HUES48 (cell line): Measurements from ENCODE around the gene ZNF512.

Experiments used
- H3K27ac ChIP-seq: one replicate; pipeline ENCODE4 v1.7.0; 2013; ENCODE audit warnings: low read depth, low read length, inconsistent platforms
- H3K27me3 ChIP-seq: 2 replicates; pipeline ENCODE4 v1.6.1; 2013; ENCODE audit warnings: mild to moderate bottlenecking, low read length; ENCODE audit not compliant: control insufficient read depth, insufficient read depth
- H3K36me3 ChIP-seq: 2 replicates; pipeline ENCODE4 v1.6.1; 2013; ENCODE audit warnings: low read length; ENCODE audit not compliant: control insufficient read depth, insufficient read depth
- H3K4me1 ChIP-seq: 2 replicates; pipeline ENCODE4 v1.6.1; 2013; ENCODE audit warnings: mild to moderate bottlenecking, low read length; ENCODE audit not compliant: control insufficient read depth, insufficient read depth
- H3K4me3 ChIP-seq: 2 replicates; pipeline ENCODE4 v1.5.1; 2013; ENCODE audit warnings: mild to moderate bottlenecking, low read depth, low read length
- H3K9ac ChIP-seq: 2 replicates; pipeline ENCODE4 v1.6.1; 2013; ENCODE audit warnings: mild to moderate bottlenecking, low read depth, low read length, moderate library complexity
- H3K9me3 ChIP-seq: 2 replicates; pipeline ENCODE4 v1.6.1; 2013; ENCODE audit warnings: low read length; ENCODE audit not compliant: control insufficient read depth, insufficient read depth

ZNF512 gene

GRCh38 chr2:27636766-27637165 is 53.9 kb downstream of the ZNF512 start:
- Histone ChIP-seq H3K27ac (no peak overlapping the region), H3K9me3 (no peaks in the 10 kb centered on the region), H3K4me3 (no peak overlapping the region), H3K9ac (no peak overlapping the region), H3K27me3 (no peaks in the 10 kb centered on the region), H3K36me3 (peaks cover 98% of the 10 kb centered on the region), H3K4me1 (no peaks in the 10 kb centered on the region)

- H3K4me3 ChIP-seq, result no peak overlapping the region
- H3K27me3 ChIP-seq, result no peaks in the 10 kb centered on the region
- H3K9ac ChIP-seq, result no peak overlapping the region
- no peak overlapping the region for H3K27ac ChIP-seq
- no peaks in the 10 kb centered on the region for H3K9me3 ChIP-seq
- no peaks in the 10 kb centered on the region for H3K4me1 ChIP-seq
- peaks cover 95% of the 10 kb centered on the region for H3K36me3 ChIP-seq
Observed at GRCh38 chr2:27638037-27638637, 55.3 kb downstream of the ZNF512 start.

GRCh38 chr2:27638709-27639108 is 55.9 kb downstream of the ZNF512 start:
- no peaks in the 10 kb centered on the region for H3K4me1 ChIP-seq
- no peak overlapping the region for H3K4me3 ChIP-seq
- H3K27me3 ChIP-seq, result no peaks in the 10 kb centered on the region
- no peak overlapping the region for H3K9ac ChIP-seq
- H3K36me3 ChIP-seq, result peaks cover 97% of the 10 kb centered on the region
- H3K27ac ChIP-seq, result no peak overlapping the region
- H3K9me3 ChIP-seq, result no peaks in the 10 kb centered on the region

GRCh38 chr2:27640722-27641245 is 57.9 kb downstream of the ZNF512 start:
- Histone ChIP-seq H3K9ac (no peak overlapping the region), H3K27ac (no peak overlapping the region)

GRCh38 chr2:27645197-27645596 is 62.4 kb downstream of the ZNF512 start:
- no peak overlapping the region for H3K4me3 ChIP-seq
- no peak overlapping the region for H3K27ac ChIP-seq
- peaks cover 85% of the 10 kb centered on the region for H3K36me3 ChIP-seq
- H3K9me3 ChIP-seq, result no peaks in the 10 kb centered on the region
- H3K4me1 ChIP-seq, result no peaks in the 10 kb centered on the region
- no peak overlapping the region for H3K9ac ChIP-seq
- no peaks in the 10 kb centered on the region for H3K27me3 ChIP-seq

More at GRCh38 chr2:27640722-27641245, 57.9 kb downstream of the ZNF512 start:
- H3K36me3 ChIP-seq, result peaks cover 92% of the 10 kb centered on the region
- H3K4me3 ChIP-seq, result no peak overlapping the region
- no peaks in the 10 kb centered on the region for H3K9me3 ChIP-seq
- H3K27me3 ChIP-seq, result no peaks in the 10 kb centered on the region
- no peaks in the 10 kb centered on the region for H3K4me1 ChIP-seq

- Histone ChIP-seq H3K9ac (no peak overlapping the region), H3K27me3 (no peaks in the 10 kb centered on the region), H3K9me3 (no peaks in the 10 kb centered on the region), H3K4me1 (no peaks in the 10 kb centered on the region), H3K27ac (no peak overlapping the region), H3K36me3 (peaks cover 83% of the 10 kb centered on the region), H3K4me3 (no peak overlapping the region)
Observed at GRCh38 chr2:27647289-27647688, 64.4 kb downstream of the ZNF512 start.

- Histone ChIP-seq H3K4me3 (no peak overlapping the region), H3K36me3 (peaks cover 85% of the 10 kb centered on the region), H3K27me3 (no peaks in the 10 kb centered on the region), H3K4me1 (no peaks in the 10 kb centered on the region), H3K9me3 (no peaks in the 10 kb centered on the region), H3K9ac (no peak overlapping the region), H3K27ac (no peak overlapping the region)
Observed at GRCh38 chr2:27647737-27648136, 64.9 kb downstream of the ZNF512 start.

GRCh38 chr2:27651056-27651455 is 68.2 kb downstream of the ZNF512 start:
- Histone ChIP-seq H3K36me3 (peaks cover 89% of the 10 kb centered on the region), H3K4me1 (peaks cover 9% of the 10 kb centered on the region), H3K9ac (no peak overlapping the region), H3K27ac (no peak overlapping the region), H3K9me3 (no peaks in the 10 kb centered on the region), H3K27me3 (no peaks in the 10 kb centered on the region), H3K4me3 (no peak overlapping the region)

GRCh38 chr2:27652341-27652740 is 69.5 kb downstream of the ZNF512 start:
- Histone ChIP-seq H3K9me3 (no peaks in the 10 kb centered on the region), H3K4me1 (peaks cover 9% of the 10 kb centered on the region), H3K27ac (no peak overlapping the region), H3K36me3 (peaks cover 90% of the 10 kb centered on the region), H3K27me3 (no peaks in the 10 kb centered on the region), H3K4me3 (no peak overlapping the region), H3K9ac (no peak overlapping the region)

- peaks cover 9% of the 10 kb centered on the region for H3K4me1 ChIP-seq
- H3K9ac ChIP-seq, result no peak overlapping the region
- no peak overlapping the region for H3K27ac ChIP-seq
- H3K36me3 ChIP-seq, result peaks cover 90% of the 10 kb centered on the region
- no peaks in the 10 kb centered on the region for H3K27me3 ChIP-seq
- no peaks in the 10 kb centered on the region for H3K9me3 ChIP-seq
- H3K4me3 ChIP-seq, result no peak overlapping the region
Observed at GRCh38 chr2:27652790-27653189, 69.9 kb downstream of the ZNF512 start.

GRCh38 chr2:27653397-27653796 is 70.6 kb downstream of the ZNF512 start:
- H3K4me3 ChIP-seq, result no peak overlapping the region
- H3K36me3 ChIP-seq, result peaks cover 90% of the 10 kb centered on the region
- no peak overlapping the region for H3K27ac ChIP-seq
- peaks cover 9% of the 10 kb centered on the region for H3K4me1 ChIP-seq
- no peaks in the 10 kb centered on the region for H3K9me3 ChIP-seq
- H3K27me3 ChIP-seq, result no peaks in the 10 kb centered on the region
- no peak overlapping the region for H3K9ac ChIP-seq
